B cell (primary cell): Measurements from ENCODE around the gene KIF21A. TPM values are rescaled to one million over a fixed set of nuclear protein-coding genes. Genes with fewer than 3 reads are reported as not detected.

Experiments
- ATAC-seq: fragments of 200-7000 bp; cut with Tn5 transposase; one replicate; pipeline ENCODE4 v1.10.0; 2021; ENCODE audit warnings: low read depth, mild to moderate bottlenecking, moderate number of reproducible peaks, moderate library complexity
- CTCF ChIA-PET: fragments of 350-600 bp; sonication (Branson Sonifier 250); formaldehyde crosslinking; loops from one replicate; lab custom pipeline; 2021; ENCODE audit warnings: antibody characterized with exemption, inconsistent platforms; lab: Charles Lee
- POLR2A ChIA-PET: fragments of 350-600 bp; sonication (Branson Sonifier 250); formaldehyde crosslinking; loops from one replicate; lab custom pipeline; 2021; ENCODE audit warnings: antibody characterized with exemption; lab: Charles Lee
- DNase-seq: peaks from one replicate; pipeline ENCODE4 v3.0.0; 2013
- H2AFZ ChIP-seq: 2 replicates; pipeline ENCODE4 v1.6.1; 2012; ENCODE audit warnings: mild to moderate bottlenecking, low read depth, low read length; ENCODE audit not compliant: insufficient read depth, poor library complexity, severe bottlenecking
- H3K27ac ChIP-seq, 2 donors: 1 replicate in 1 of 2; 2 replicates in 1 of 2; pipeline ENCODE4 v1.5.1; 2012 to 2013; ENCODE audit warnings: low read length in 2 of 2, mild to moderate bottlenecking in 2 of 2, moderate library complexity in 1 of 2
- H3K27me3 ChIP-seq, 4 experiments: fragments of 200-600 bp in 1 of 4; sonication (generic) in 1 of 4; replicated peaks in 1 of 4; 1 replicate in 2 of 4; 2 replicates in 2 of 4; pipeline versions ENCODE4 v1.6.1 to v1.7.0; 2013 to 2016; ENCODE audit warnings: low read length in 3 of 4, mild to moderate bottlenecking in 2 of 4, mixed read lengths in 1 of 4, moderate library complexity in 1 of 4; ENCODE audit not compliant: insufficient read depth in 4 of 4, control insufficient read depth in 3 of 4; ENCODE audit errors: control extremely low read depth in 1 of 4
- H3K36me3 ChIP-seq, 2 experiments: replicated peaks in 1 of 2; 1 replicate in 1 of 2; 2 replicates in 1 of 2; pipeline versions ENCODE4 v1.6.1 to v1.7.1; 2013; ENCODE audit warnings: low read length in 1 of 2; ENCODE audit not compliant: insufficient read depth in 2 of 2, control insufficient read depth in 1 of 2; ENCODE audit errors: control extremely low read depth in 1 of 2, extremely low read depth in 1 of 2
- H3K4me1 ChIP-seq, 2 donors: fragments of 200-600 bp in 1 of 2; sonication (generic) in 1 of 2; 1 replicate in 1 of 2; 2 replicates in 1 of 2; pipeline versions ENCODE4 v1.5.1 to v1.6.1; 2013 to 2017; ENCODE audit warnings: low read length in 2 of 2; ENCODE audit not compliant: control insufficient read depth in 2 of 2, insufficient read depth in 2 of 2
- H3K4me2 ChIP-seq: replicated peaks from 2 replicates; pipeline ENCODE3; 2012; ENCODE audit warnings: mild to moderate bottlenecking, low read depth, low read length; ENCODE audit not compliant: poor library complexity, severe bottlenecking
- H3K4me3 ChIP-seq, 5 experiments: fragments of 200-600 bp in 1 of 5; sonication (generic) in 1 of 5; 1 replicate in 3 of 5; 2 replicates in 2 of 5; pipeline versions ENCODE4 v1.5.1 to v1.7.0; 2011 to 2016; ENCODE audit warnings: low read length in 4 of 5, mild to moderate bottlenecking in 4 of 5, low read depth in 2 of 5, control low read depth in 1 of 5, moderate library complexity in 1 of 5; ENCODE audit not compliant: insufficient read depth in 1 of 5; ENCODE audit errors: control extremely low read depth in 1 of 5, extremely low read depth in 1 of 5
- H3K79me2 ChIP-seq: fragments of 200-600 bp; sonication (generic); one replicate; pipeline ENCODE4 v1.6.0; 2016; ENCODE audit warnings: low read length; ENCODE audit not compliant: control insufficient read depth, insufficient read depth
- H3K9ac ChIP-seq: fragments of 200-600 bp; sonication (generic); 2 replicates; pipeline ENCODE4 v1.6.1; 2017; ENCODE audit warnings: mild to moderate bottlenecking, low read length, moderate library complexity
- H3K9me3 ChIP-seq, 3 donors: one replicate each; pipeline versions ENCODE4 v1.6.1 to v1.7.1; 2013; ENCODE audit warnings: low read length in 2 of 3; ENCODE audit not compliant: control insufficient read depth in 2 of 3, insufficient read depth in 1 of 3; ENCODE audit errors: control extremely low read depth in 1 of 3
- H4K20me1 ChIP-seq: 2 replicates; pipeline ENCODE4 v1.6.0; 2012; ENCODE audit warnings: mild to moderate bottlenecking, low read length; ENCODE audit not compliant: insufficient read depth, control insufficient read depth, poor library complexity, severe bottlenecking
- H3K27ac Mint-ChIP-seq: one replicate; pipeline ENCODE4 v1.8.0; 2021; ENCODE audit warnings: mixed read lengths
- H3K27me3 Mint-ChIP-seq: one replicate; pipeline ENCODE4 v1.8.0; 2021; ENCODE audit warnings: mixed read lengths
- H3K4me1 Mint-ChIP-seq: one replicate; pipeline ENCODE4 v1.8.0; 2021; ENCODE audit warnings: mixed read lengths
- H3K4me3 Mint-ChIP-seq: one replicate; pipeline ENCODE4 v1.8.0; 2021; ENCODE audit warnings: mixed read lengths
- H3K9me3 Mint-ChIP-seq: one replicate; pipeline ENCODE4 v1.8.0; 2022; ENCODE audit warnings: mixed read lengths; ENCODE audit not compliant: insufficient read depth
- EZH2 ChIP-seq: IDR thresholded peaks from 2 replicates; pipeline ENCODE4 v1.6.1; 2012; ENCODE audit warnings: borderline replicate concordance, low read depth, mild to moderate bottlenecking, moderate library complexity, low read length; ENCODE audit not compliant: insufficient read depth, poor library complexity, severe bottlenecking
- WGBS: methylation state at CpG from one replicate; pipeline ENCODE4 v1.1.5; 2013; ENCODE audit warnings: missing lambda C conversion rate; ENCODE audit not compliant: insufficient coverage; 5-methylcytosine and 5-hydroxymethylcytosine counted together
- intact Hi-C: fragments of 100-400 bp; cut with micrococcal nuclease; formaldehyde crosslinking; loops from one replicate; pipeline ENCODE4 v1.10.0; 2022
- polyA plus RNA-seq: library from polyadenylated mRNA; depleted of rRNA; stranded (reverse); fragments of >200 nt; gene quantifications from 2 replicates; pipeline ENCODE4 v1.2.3, GENCODE V29; 2012
- total RNA-seq, 2 donors: library from RNA; stranded (reverse); fragments of 120-200 nt in 1 of 2; gene quantifications; 1 replicate in 1 of 2; 2 replicates in 1 of 2; pipeline versions ENCODE4 v1.2.3 to v1.2.4, GENCODE V29; 2013 to 2022
- TF ChIP-seq, protein P1 (sequence below): fragments of 200-600 bp; IDR thresholded peaks from one replicate; pipeline ENCODE4 v1.8.0; 2022; ENCODE audit warnings: antibody characterized with exemption, mild to moderate bottlenecking

Gene KIF21A
- total and polyA plus RNA-seq, 2 donors (not counting 1 experiment from before 2014, with no cell fraction given) = 0.33 to 2.2 TPM

DNA sequence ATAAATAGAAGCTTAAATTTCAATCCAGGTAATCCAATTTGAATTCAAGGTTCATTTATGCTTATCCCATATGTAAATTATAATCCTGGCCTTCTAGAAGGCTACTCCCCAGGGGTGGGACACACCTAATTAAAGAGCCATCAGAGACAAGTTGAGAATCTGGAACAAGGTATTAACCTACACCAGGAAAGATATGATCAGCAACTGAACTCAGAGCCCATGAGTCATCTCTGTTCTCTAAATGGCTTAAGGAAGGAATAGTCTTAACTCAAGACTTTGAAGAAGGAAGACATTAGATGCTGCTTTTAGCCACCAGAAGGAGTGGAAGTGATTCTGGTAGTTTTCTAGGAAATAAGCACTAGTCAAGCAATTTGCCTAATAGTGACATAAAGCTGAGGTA is 88.0 kb downstream of the KIF21A start:
- H3K27ac ChIP-seq = no peak overlapping the region
- no peaks in the 10 kb centered on the region for H3K4me1 ChIP-seq
- H3K4me3 Mint-ChIP-seq = no peak overlapping the region
- ATAC-seq (no peak), DNase-seq (no peak)
- no peaks in the 10 kb centered on the region for H3K9me3 Mint-ChIP-seq
- peaks cover 4% of the 10 kb centered on the region for H3K27me3 Mint-ChIP-seq
- no peaks in the 10 kb centered on the region for H3K27me3 ChIP-seq
- H2AFZ ChIP-seq = no peak overlapping the region
- no peaks in the 10 kb centered on the region for H4K20me1 ChIP-seq
- intact Hi-C loops = no loop called here
- no peaks in the 10 kb centered on the region for H3K36me3 ChIP-seq
- H3K4me3 ChIP-seq = no peak overlapping the region
- no peaks in the 10 kb centered on the region for H3K79me2 ChIP-seq
- H3K9me3 ChIP-seq = no peaks in the 10 kb centered on the region
- H3K27ac Mint-ChIP-seq = no peak overlapping the region
- TF ChIP-seq EZH2 = no peak
- TF ChIP-seq, protein P1, sequence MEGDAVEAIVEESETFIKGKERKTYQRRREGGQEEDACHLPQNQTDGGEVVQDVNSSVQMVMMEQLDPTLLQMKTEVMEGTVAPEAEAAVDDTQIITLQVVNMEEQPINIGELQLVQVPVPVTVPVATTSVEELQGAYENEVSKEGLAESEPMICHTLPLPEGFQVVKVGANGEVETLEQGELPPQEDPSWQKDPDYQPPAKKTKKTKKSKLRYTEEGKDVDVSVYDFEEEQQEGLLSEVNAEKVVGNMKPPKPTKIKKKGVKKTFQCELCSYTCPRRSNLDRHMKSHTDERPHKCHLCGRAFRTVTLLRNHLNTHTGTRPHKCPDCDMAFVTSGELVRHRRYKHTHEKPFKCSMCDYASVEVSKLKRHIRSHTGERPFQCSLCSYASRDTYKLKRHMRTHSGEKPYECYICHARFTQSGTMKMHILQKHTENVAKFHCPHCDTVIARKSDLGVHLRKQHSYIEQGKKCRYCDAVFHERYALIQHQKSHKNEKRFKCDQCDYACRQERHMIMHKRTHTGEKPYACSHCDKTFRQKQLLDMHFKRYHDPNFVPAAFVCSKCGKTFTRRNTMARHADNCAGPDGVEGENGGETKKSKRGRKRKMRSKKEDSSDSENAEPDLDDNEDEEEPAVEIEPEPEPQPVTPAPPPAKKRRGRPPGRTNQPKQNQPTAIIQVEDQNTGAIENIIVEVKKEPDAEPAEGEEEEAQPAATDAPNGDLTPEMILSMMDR = no peak
- H3K4me2 ChIP-seq = no peak overlapping the region
- no peak overlapping the region for H3K9ac ChIP-seq
- POLR2A ChIA-PET = no interaction called here
- CTCF ChIA-PET = no interaction called here
- no peaks in the 10 kb centered on the region for H3K4me1 Mint-ChIP-seq

DNA sequence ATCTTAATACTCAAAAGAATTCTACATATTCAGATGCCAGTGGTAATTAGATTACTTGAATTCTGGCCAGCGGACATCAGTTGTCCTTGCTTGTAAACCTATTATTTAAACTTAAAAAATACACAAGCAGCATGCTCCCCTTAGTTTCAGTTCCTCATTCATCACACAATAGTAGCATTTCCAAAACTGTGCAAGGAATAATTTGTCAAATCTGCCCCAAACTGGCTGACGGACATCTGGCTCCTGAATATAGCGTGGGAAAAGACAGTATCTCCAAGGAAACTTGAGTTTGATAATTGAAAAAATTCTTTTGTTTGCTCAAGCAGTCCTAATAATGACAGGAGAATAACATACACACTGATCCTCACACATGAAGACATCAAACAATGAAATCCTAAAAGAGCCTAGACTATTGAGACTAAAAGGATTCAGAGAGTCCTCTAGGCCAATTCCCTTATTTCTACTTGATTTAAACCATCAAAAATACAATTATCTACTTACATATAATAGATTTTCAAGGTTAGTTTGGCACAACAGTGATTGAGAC is 90.4 kb downstream of the KIF21A start:
- Histone ChIP-seq H3K9me3 (no peaks in the 10 kb centered on the region), H3K4me3 (no peak overlapping the region), H3K36me3 (no peaks in the 10 kb centered on the region), H3K4me1 (no peaks in the 10 kb centered on the region), H3K4me2 (no peak overlapping the region), H4K20me1 (no peaks in the 10 kb centered on the region), H3K27ac (no peak overlapping the region), H3K9ac (no peak overlapping the region), H2AFZ (no peak overlapping the region), H3K27me3 (no peaks in the 10 kb centered on the region), H3K79me2 (no peaks in the 10 kb centered on the region)
- no peak overlapping the region for H3K27ac Mint-ChIP-seq
- peaks cover 4% of the 10 kb centered on the region for H3K27me3 Mint-ChIP-seq
- intact Hi-C loops = no loop called here
- TF ChIP-seq, protein P1 = no peak
- no peak for TF ChIP-seq EZH2
- 92% methylated on average over 2 of the region's 3 CpGs for WGBS
- no peak for DNase-seq
- POLR2A ChIA-PET = no interaction called here
- H3K4me1 Mint-ChIP-seq = no peaks in the 10 kb centered on the region
- H3K9me3 Mint-ChIP-seq = no peaks in the 10 kb centered on the region
- ATAC-seq = no peak
- CTCF ChIA-PET = no interaction called here
- no peak overlapping the region for H3K4me3 Mint-ChIP-seq
